SIG-M5 treated with dmso at 0.1 percent for 504 hours (cell line): ENCODE data around the gene HARBI1.
A peak's percentile ranks its signal among the peaks of the same experiment; 100 is the strongest.

Source experiments
- DNase-seq: peaks from one replicate; lab custom pipeline; 2025; ENCODE audit not compliant: unreplicated experiment; lab: John Stamatoyannopoulos, UW

HARBI1 gene

DNA sequence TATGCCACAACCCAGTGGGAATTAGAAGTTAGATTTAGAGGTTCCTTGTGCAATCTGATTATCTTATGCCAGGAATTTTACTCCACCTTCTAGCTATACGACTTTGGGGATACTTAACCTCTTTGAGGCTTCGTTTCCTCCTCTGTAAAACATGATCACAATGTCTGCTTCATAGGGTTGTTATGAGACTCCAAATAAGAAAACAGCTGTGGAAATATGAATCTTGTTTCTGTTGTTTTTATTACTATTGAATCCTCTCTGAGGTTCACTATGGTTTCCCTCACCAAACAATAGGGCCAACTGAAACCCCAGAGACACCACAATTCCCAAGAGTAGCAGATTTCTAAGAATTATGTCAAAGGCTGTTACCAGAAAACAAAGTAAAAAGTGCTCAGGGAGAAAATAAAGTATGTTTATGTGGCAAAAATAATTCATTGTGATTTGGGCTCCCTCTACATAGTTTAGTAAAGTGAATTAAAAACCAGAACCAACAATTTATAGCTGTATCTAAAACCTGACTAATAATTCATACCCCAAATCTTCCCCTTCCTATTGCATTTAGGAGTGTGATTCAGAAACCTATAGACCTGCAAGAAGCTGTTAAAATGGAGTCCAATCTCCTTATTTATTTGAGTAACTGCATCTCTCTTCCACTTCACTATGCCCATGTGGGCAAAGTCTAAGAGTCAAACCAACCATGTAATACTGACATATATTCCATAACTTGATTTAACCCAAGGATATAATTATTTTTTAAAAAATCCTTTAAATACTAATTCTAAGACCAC is 61.6 kb downstream of the HARBI1 start:
- no peak for DNase-seq

DNA sequence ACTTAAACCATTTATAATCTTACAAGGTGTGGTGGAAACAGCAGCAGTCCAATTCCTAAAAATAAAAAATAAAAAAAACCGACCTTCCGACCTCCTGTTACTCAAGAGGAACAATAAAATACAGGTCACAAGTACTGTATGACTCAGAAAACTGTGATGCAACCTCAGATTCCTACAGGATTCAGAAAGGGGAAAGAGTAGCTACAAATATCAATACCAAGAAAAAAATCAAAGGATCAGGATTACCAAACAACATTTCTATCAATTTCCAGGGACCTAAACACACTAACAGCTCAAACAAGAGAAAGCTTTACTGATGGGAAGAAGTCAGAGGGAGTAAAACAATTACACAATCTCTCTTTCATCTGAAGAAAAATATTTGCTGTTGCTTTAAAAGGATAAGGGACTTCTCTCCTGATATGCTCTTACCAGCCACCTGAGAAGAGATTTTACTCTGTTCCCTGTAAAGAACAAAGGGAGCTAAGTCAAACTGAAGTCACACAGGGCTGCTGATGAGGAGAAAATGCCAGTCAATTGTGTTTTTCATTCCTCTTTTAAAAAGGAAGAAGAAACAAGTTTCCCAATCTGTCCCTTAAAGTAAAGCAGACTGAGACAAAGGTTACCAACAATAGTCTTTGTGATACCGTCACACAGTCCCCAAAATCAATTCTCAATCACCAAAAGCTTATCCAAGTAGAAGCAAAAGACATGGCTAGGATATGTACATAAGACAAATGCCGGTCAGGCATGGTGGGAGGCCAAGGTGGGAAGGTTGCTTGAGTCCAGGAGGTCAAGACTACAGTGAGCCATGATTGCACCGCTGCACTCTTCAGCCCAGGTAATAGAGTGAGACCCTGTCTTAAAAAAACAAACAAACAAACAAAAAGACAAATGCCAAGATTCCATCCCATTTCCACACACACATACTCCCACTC is 62.5 kb downstream of the HARBI1 start:
- peak; percentile 64 for DNase-seq

DNA sequence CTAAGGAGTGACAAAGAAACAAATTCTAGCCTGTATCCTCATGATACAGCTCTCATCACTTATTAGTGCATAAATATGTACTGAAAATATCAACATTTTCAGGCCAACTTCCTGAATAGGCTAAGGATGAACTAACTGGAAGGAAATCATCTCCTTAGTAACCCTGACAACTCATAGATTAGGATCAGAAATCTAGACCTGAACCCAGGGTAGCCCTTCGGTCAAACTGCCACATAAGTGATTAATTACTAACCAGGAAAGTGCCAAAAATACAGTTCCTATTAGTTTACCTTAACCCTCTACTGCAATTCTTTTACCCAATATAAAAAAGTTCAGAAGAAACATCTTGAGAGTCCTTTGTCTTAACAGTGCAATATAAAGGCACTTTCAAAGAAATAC is 63.2 kb downstream of the HARBI1 start:
- peak; percentile 33 for DNase-seq
